Liver (tissue), 9 donors: ENCODE data around the gene CDH13. TPM values are rescaled to one million over a fixed set of nuclear protein-coding genes. Genes with fewer than 3 reads are reported as not detected.

Source experiments
- DNase-seq: peaks from one replicate; pipeline ENCODE4 v3.0.0-alpha.2; 2017; ENCODE audit warnings: low spot score
- H3K27ac ChIP-seq, 2 donors: one replicate each; pipeline ENCODE4 v1.7.0; 2013; ENCODE audit warnings: inconsistent platforms in 2 of 2, low read length in 2 of 2, control low read depth in 1 of 2, low read depth in 1 of 2, mild to moderate bottlenecking in 1 of 2
- H3K27me3 ChIP-seq, 4 donors: one replicate each; pipeline versions ENCODE4 v1.6.1 to v1.7.0; 2013; ENCODE audit warnings: low read length in 3 of 4, inconsistent platforms in 1 of 4, mild to moderate bottlenecking in 1 of 4, moderate library complexity in 1 of 4; ENCODE audit not compliant: control insufficient read depth in 4 of 4, insufficient read depth in 4 of 4
- H3K36me3 ChIP-seq, 4 donors: one replicate each; pipeline versions ENCODE4 v1.6.1 to v1.7.0; 2013; ENCODE audit warnings: low read length in 3 of 4, mild to moderate bottlenecking in 3 of 4, low read depth in 1 of 4, moderate library complexity in 1 of 4; ENCODE audit not compliant: control insufficient read depth in 4 of 4, insufficient read depth in 3 of 4
- H3K4me1 ChIP-seq, 4 donors: one replicate each; pipeline versions ENCODE4 v1.6.1 to v1.7.0; 2013; ENCODE audit warnings: low read length in 3 of 4, mild to moderate bottlenecking in 3 of 4, moderate library complexity in 1 of 4; ENCODE audit not compliant: control insufficient read depth in 4 of 4, insufficient read depth in 4 of 4
- H3K4me3 ChIP-seq, 3 donors: one replicate each; pipeline versions ENCODE4 v1.6.1 to v1.7.0; 2013; ENCODE audit warnings: low read length in 3 of 3, control low read depth in 1 of 3, low read depth in 1 of 3, mild to moderate bottlenecking in 1 of 3
- H3K9ac ChIP-seq, 2 donors: one replicate each; pipeline ENCODE4 v1.7.0; 2013; ENCODE audit warnings: low read length in 2 of 2, mild to moderate bottlenecking in 2 of 2, moderate library complexity in 2 of 2, control low read depth in 1 of 2, low read depth in 1 of 2
- H3K9me3 ChIP-seq, 4 donors: one replicate each; pipeline versions ENCODE4 v1.6.1 to v1.7.0; 2013; ENCODE audit warnings: low read length in 3 of 4; ENCODE audit not compliant: control insufficient read depth in 4 of 4
- ATF3 ChIP-seq: IDR thresholded peaks from 2 replicates; pipeline ENCODE4 v1.6.1; 2016; ENCODE audit warnings: antibody characterized with exemption
- FOXA1 ChIP-seq: IDR thresholded peaks from 2 replicates; pipeline ENCODE4 v1.6.1; 2016; ENCODE audit warnings: antibody characterized with exemption
- FOXA2 ChIP-seq: IDR thresholded peaks from 2 replicates; pipeline ENCODE4 v1.6.1; 2016; ENCODE audit warnings: antibody characterized with exemption
- GABPA ChIP-seq, 2 donors: IDR thresholded peaks in 1 of 2; conservative IDR thresholded peaks in 1 of 2; 2 replicates each; pipeline ENCODE4 v1.6.1; 2016; ENCODE audit warnings: antibody characterized with exemption in 2 of 2, mild to moderate bottlenecking in 1 of 2, moderate library complexity in 1 of 2
- HNF4A ChIP-seq, 2 donors: conservative IDR thresholded peaks; 2 replicates each; pipeline ENCODE4 v1.6.1; 2016; ENCODE audit warnings: antibody characterized with exemption in 2 of 2, mild to moderate bottlenecking in 2 of 2
- HNF4G ChIP-seq: IDR thresholded peaks from 2 replicates; pipeline ENCODE4 v1.6.1; 2016; ENCODE audit warnings: antibody characterized with exemption
- JUND ChIP-seq, 2 donors: IDR thresholded peaks; 2 replicates each; pipeline ENCODE4 v1.6.1; 2016; ENCODE audit warnings: antibody characterized with exemption in 2 of 2
- MAX ChIP-seq: IDR thresholded peaks from 2 replicates; pipeline ENCODE4 v1.6.1; 2016; ENCODE audit warnings: antibody characterized with exemption
- RAD21 ChIP-seq, 2 donors: IDR thresholded peaks; 2 replicates each; pipeline ENCODE4 v1.6.1; 2016; ENCODE audit warnings: antibody characterized with exemption in 2 of 2, mild to moderate bottlenecking in 2 of 2
- REST ChIP-seq: IDR thresholded peaks from 2 replicates; pipeline ENCODE4 v1.6.1; 2016; ENCODE audit warnings: antibody characterized with exemption, mild to moderate bottlenecking
- RXRA ChIP-seq, 2 donors: IDR thresholded peaks; 2 replicates each; pipeline ENCODE4 v1.6.1; 2017 to 2018; ENCODE audit warnings: antibody characterized with exemption in 2 of 2, mild to moderate bottlenecking in 1 of 2
- SP1 ChIP-seq: IDR thresholded peaks from 2 replicates; pipeline ENCODE4 v1.6.1; 2018; ENCODE audit warnings: antibody characterized with exemption, mild to moderate bottlenecking
- YY1 ChIP-seq: IDR thresholded peaks from 2 replicates; pipeline ENCODE4 v1.6.1; 2016; ENCODE audit warnings: antibody characterized with exemption, mild to moderate bottlenecking
- WGBS: extraction: QIAGEN DNeasy Blood & Tissue Kit; methylation state at CpG from one replicate; pipeline ENCODE4 v1.1.7; 2013; 5-methylcytosine and 5-hydroxymethylcytosine counted together
- polyA plus RNA-seq, 2 donors: library from polyadenylated mRNA; stranded (reverse) in 1 of 2; unstranded in 1 of 2; fragments of 200-250 nt in 1 of 2; fragments of >200 nt in 1 of 2; fragmentation: Nextera tagmentation in 1 of 2; extraction: Ambion mirVana in 1 of 2; gene quantifications; one replicate each; pipeline versions ENCODE4 v1.2.1 to v1.2.3, GENCODE V29; 2013 to 2015
- total RNA-seq, 2 donors: library from RNA; depleted of rRNA; stranded (reverse); fragments of >200 nt; gene quantifications; one replicate each; pipeline ENCODE4 v1.2.3, GENCODE V29; 2014
- TF ChIP-seq, protein P1 (sequence below): IDR thresholded peaks from 2 replicates; pipeline ENCODE4 v1.6.1; 2016; ENCODE audit warnings: antibody characterized with exemption
- donor health status: healthy.
- donor health status: healthy.
- donor health status: healthy.
- donor health status: healthy.
- donor health status: healthy.

CDH13 gene
- total and polyA plus RNA-seq, 4 donors: 0.21 to 1.5 (median 0.58) TPM

DNA sequence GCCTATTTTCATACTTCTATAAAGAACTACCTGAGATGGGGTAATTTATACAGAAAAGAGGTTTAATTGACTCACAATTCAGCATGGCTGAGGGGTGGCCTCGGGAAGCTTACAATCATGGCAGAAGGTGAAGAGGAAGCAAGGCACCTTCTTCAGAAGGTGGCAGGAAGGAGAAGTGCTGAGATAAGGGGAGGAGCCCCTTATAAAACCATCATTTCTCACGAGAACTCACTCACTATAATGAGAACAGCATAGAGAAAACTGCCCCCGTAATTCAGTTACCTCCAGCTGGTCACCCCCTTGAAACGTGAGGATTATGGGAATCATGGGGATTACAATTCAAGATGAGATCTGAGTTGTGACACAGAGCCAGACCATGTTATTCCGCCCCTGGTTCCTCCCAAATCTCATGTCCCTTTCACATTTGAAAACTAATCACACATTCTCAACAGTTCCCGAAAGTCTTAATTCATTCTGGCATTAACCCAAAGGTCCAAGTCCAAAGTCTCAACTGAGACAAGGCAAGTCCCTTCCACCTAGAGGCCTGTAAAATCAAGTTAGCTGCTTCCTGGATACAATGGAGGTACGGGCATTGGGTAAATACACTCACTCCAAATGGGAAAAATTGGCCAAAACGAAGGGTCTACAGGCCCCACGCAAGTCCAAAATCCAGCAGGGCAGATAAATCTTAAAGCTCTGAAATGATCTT lies 237.7 kb downstream of the CDH13 start:
- H3K27ac ChIP-seq: no peak overlapping the region
- no peak overlapping the region for H3K4me3 ChIP-seq
- no peaks in the 10 kb centered on the region for H3K36me3 ChIP-seq
- no peaks in the 10 kb centered on the region for H3K4me1 ChIP-seq
- no peak for DNase-seq
- WGBS: 71% methylated on average over 9 of the region's 9 CpGs
- peaks cover 0 to 4% (median 2%) of the 10 kb centered on the region in 4 donors for H3K9me3 ChIP-seq
- no peak for TF ChIP-seq FOXA1
- no peak for TF ChIP-seq GABPA (IDR thresholded peaks at IDR 0.05 in 1 of 2, conservative IDR thresholded peaks at IDR 0.05 in 1 of 2)
- no peak for TF ChIP-seq FOXA2
- H3K27me3 ChIP-seq: no peaks in the 10 kb centered on the region
- H3K9ac ChIP-seq: no peak overlapping the region

- Histone ChIP-seq H3K27ac (no peak overlapping the region), H3K27me3 (no peaks in the 10 kb centered on the region), H3K9ac (no peak overlapping the region), H3K9me3 (peaks cover 0 to 4% (median 2%) of the 10 kb centered on the region in 4 donors), H3K4me1 (no peaks in the 10 kb centered on the region), H3K4me3 (no peak overlapping the region), H3K36me3 (no peaks in the 10 kb centered on the region)
- TF ChIP-seq RXRA (IDR thresholded peaks at IDR 0.05): no peak
- TF ChIP-seq RAD21 (IDR thresholded peaks at IDR 0.05): no peak
- no peak for TF ChIP-seq SP1
- TF ChIP-seq HNF4G: no peak
- TF ChIP-seq GABPA (IDR thresholded peaks at IDR 0.05 in 1 of 2, conservative IDR thresholded peaks at IDR 0.05 in 1 of 2): no peak
- no peak for TF ChIP-seq HNF4A (conservative IDR thresholded peaks at IDR 0.05)
- no peak for TF ChIP-seq ATF3
- TF ChIP-seq FOXA2: no peak
- 75% methylated on average over 4 of the region's 4 CpGs for WGBS
- no peak for DNase-seq
Measured at GRCh38 chr16:82865412-82865811, 238.6 kb downstream of the CDH13 start.

GRCh38 chr16:82867485-82867884 lies 240.7 kb downstream of the CDH13 start:
- WGBS: 54% methylated on average over 1 of the region's 1 CpG
- peaks cover 2 to 11% (median 7%) of the 10 kb centered on the region in 4 donors for H3K9me3 ChIP-seq
- DNase-seq: no peak
- H3K4me1 ChIP-seq: no peaks in the 10 kb centered on the region
- H3K4me3 ChIP-seq: no peak overlapping the region
- TF ChIP-seq YY1: no peak
- TF ChIP-seq FOXA1: no peak
- TF ChIP-seq RAD21 (IDR thresholded peaks at IDR 0.05): no peak
- no peak for TF ChIP-seq GABPA (IDR thresholded peaks at IDR 0.05 in 1 of 2, conservative IDR thresholded peaks at IDR 0.05 in 1 of 2)
- TF ChIP-seq HNF4A (conservative IDR thresholded peaks at IDR 0.05): no peak
- H3K27me3 ChIP-seq: no peaks in the 10 kb centered on the region
- no peak overlapping the region for H3K9ac ChIP-seq
- H3K36me3 ChIP-seq: no peaks in the 10 kb centered on the region
- H3K27ac ChIP-seq: no peak overlapping the region

- peaks cover 2 to 8% (median 5%) of the 10 kb centered on the region in 4 donors for H3K9me3 ChIP-seq
- no peaks in the 10 kb centered on the region for H3K36me3 ChIP-seq
- H3K27me3 ChIP-seq: no peaks in the 10 kb centered on the region
- DNase-seq: no peak
- no peaks in the 10 kb centered on the region for H3K4me1 ChIP-seq
- no peak overlapping the region for H3K27ac ChIP-seq
- WGBS: 55% methylated on average over 7 of the region's 7 CpGs
- H3K4me3 ChIP-seq: no peak overlapping the region
- no peak overlapping the region for H3K9ac ChIP-seq
- TF ChIP-seq YY1 (no peak), GABPA (IDR thresholded peaks at IDR 0.05 in 1 of 2, conservative IDR thresholded peaks at IDR 0.05 in 1 of 2) (no peak), REST (no peak), HNF4A (conservative IDR thresholded peaks at IDR 0.05) (no peak), JUND (IDR thresholded peaks at IDR 0.05) (no peak), MAX (no peak), SP1 (no peak), RAD21 (IDR thresholded peaks at IDR 0.05) (no peak), ATF3 (no peak), RXRA (IDR thresholded peaks at IDR 0.05) (no peak)
- TF ChIP-seq, protein P1, sequence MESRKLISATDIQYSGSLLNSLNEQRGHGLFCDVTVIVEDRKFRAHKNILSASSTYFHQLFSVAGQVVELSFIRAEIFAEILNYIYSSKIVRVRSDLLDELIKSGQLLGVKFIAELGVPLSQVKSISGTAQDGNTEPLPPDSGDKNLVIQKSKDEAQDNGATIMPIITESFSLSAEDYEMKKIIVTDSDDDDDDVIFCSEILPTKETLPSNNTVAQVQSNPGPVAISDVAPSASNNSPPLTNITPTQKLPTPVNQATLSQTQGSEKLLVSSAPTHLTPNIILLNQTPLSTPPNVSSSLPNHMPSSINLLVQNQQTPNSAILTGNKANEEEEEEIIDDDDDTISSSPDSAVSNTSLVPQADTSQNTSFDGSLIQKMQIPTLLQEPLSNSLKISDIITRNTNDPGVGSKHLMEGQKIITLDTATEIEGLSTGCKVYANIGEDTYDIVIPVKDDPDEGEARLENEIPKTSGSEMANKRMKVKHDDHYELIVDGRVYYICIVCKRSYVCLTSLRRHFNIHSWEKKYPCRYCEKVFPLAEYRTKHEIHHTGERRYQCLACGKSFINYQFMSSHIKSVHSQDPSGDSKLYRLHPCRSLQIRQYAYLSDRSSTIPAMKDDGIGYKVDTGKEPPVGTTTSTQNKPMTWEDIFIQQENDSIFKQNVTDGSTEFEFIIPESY: no peak
Measured at GRCh38 chr16:82874271-82874670, 247.5 kb downstream of the CDH13 start.
